Central memory CD8-positive, alpha-beta T cell (primary cell): ENCODE measurements around the gene VTN.
A peak's percentile ranks its signal among the peaks of the same experiment; 100 is the strongest.

Source experiments
- ATAC-seq: fragments of 150-1000 bp; cut with Tn5 transposase; replicated peaks from 2 replicates; pipeline ENCODE4 v1.10.0; 2022; ENCODE audit warnings: mild to moderate bottlenecking, moderate FRiP score, moderate number of reproducible peaks; ENCODE audit not compliant: poor library complexity, severe bottlenecking; ENCODE audit errors: extremely low read depth
- DNase-seq, 2 donors: peaks; one replicate each; pipeline ENCODE4 v3.0.0; 2021; ENCODE audit warnings: low spot score in 2 of 2
- H3K27ac Mint-ChIP-seq: one replicate; pipeline ENCODE4 v1.8.0; 2022; ENCODE audit warnings: low read depth, mild to moderate bottlenecking, moderate library complexity, mixed read lengths
- H3K27me3 Mint-ChIP-seq: one replicate; pipeline ENCODE4 v1.8.0; 2022; ENCODE audit warnings: mixed read lengths
- H3K36me3 Mint-ChIP-seq: one replicate; pipeline ENCODE4 v1.8.0; 2022; ENCODE audit warnings: mild to moderate bottlenecking, moderate library complexity, mixed read lengths; ENCODE audit not compliant: insufficient read depth
- H3K4me1 Mint-ChIP-seq: one replicate; pipeline ENCODE4 v1.8.0; 2022; ENCODE audit warnings: mixed read lengths
- H3K4me3 Mint-ChIP-seq: one replicate; pipeline ENCODE4 v1.8.0; 2022; ENCODE audit warnings: mild to moderate bottlenecking, moderate library complexity, mixed read lengths
- H3K9me3 Mint-ChIP-seq: one replicate; pipeline ENCODE4 v1.8.0; 2022; ENCODE audit warnings: mixed read lengths

Gene VTN

DNA sequence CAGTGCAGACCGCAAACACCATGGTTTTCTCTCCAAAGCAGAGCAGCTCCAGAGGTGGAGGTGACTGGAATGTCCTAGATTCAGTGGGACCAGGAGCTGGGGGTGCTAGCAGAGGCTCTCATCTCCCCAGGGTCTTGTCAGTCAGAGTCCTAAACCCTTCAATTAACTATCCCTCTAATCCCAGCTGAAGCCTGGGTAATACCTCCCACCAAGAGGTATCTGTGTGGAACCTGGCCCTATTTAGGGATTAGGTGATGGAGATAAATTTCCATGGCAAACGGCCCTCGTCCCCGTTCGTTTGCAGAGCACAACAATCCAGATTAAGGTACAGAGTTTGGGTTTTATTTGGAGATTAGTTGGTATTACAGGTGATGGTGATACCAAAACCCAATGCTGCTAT, 6.9 kb downstream of the VTN start:
- H3K4me3 Mint-ChIP-seq: no peak overlapping the region
- H3K9me3 Mint-ChIP-seq: no peaks in the 10 kb centered on the region
- H3K27me3 Mint-ChIP-seq: no peaks in the 10 kb centered on the region
- DNase-seq: no peak
- H3K27ac Mint-ChIP-seq: no peak overlapping the region
- ATAC-seq: no peak
- H3K4me1 Mint-ChIP-seq: peaks cover 3% of the 10 kb centered on the region
- peaks cover 26% of the 10 kb centered on the region for H3K36me3 Mint-ChIP-seq

DNA sequence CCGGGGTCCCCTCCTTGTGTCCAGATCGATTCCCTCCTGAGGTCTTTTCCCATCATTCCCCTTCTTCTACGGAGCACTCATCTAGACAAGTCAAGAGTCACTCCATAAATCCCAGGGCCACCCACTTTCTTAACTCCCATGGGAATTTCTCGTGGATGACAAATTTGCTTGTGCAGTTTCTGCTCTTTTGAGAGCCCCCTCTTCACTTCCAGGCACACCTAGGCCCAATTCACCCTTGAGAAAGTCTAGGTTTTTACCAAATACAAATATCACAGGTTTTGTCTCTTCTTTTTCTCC, 12.3 kb downstream of the VTN start:
- Mint-ChIP-seq H3K27me3 (no peaks in the 10 kb centered on the region), H3K36me3 (peaks cover 39% of the 10 kb centered on the region)
- ATAC-seq: no peak

DNA sequence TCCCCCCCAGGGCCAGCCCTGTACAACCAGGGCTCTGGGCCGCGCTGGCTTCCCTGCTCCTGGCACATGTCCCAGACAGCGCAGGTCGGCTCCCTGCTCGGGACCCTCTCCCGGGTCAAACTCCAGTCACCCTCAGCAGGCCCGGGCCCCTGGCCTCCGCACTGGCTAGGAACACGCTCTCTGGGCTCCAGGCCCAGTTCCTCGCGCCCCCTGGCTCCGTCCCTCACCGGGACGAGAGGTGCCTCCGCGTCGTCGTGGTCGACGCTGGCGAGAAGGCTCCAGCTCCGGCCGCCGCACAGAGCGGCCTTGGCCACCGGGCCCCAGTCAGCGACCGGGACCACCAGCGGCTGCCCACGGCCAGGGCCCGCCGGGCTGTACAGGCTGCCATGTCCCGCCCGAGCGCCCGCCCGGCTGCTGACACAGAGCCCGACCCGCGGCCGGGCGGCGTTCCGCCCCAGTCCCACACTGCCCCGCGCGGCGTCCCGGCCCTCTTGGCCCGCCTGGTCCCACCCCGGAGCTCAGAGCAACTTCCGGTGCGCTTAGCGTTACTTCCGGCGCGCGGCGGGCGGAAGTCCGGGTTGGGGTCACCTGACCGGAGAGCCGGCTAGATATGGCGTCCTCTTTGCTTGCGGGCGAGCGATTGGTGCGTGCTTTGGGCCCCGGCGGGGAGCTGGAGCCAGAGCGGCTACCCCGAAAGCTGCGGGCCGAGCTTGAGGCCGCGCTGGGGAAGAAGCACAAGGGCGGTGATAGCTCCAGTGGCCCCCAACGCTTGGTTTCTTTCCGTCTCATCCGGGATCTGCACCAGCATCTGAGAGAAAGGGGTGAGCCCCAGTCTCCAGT, 12.8 kb downstream of the VTN start, which contains the start of gene POLDIP2:
Gene POLDIP2 (minus strand): TSS at position 467 of the 840 bp plus-strand sequence. CDS start 79 bp downstream, at position 388.
- DNase-seq: peak; percentile 91 to 94
- peak within 1 kb of the TSS; percentile 94 for H3K27ac Mint-ChIP-seq
- H3K27me3 Mint-ChIP-seq: no peaks in the 10 kb centered on the region
- ATAC-seq: peak; percentile 100
- peak within 1 kb of the TSS; percentile 93 for H3K4me3 Mint-ChIP-seq
- peaks cover 25% of the 10 kb centered on the region for H3K4me1 Mint-ChIP-seq
- H3K36me3 Mint-ChIP-seq: peaks cover 42% of the 10 kb centered on the region
- no peaks in the 10 kb centered on the region for H3K9me3 Mint-ChIP-seq

More for the DNA sequence above, 12.3 kb downstream of the VTN start:
- peak overlapping the region; percentile 93 for H3K4me3 Mint-ChIP-seq
- no peaks in the 10 kb centered on the region for H3K9me3 Mint-ChIP-seq
- H3K4me1 Mint-ChIP-seq: peaks cover 25% of the 10 kb centered on the region
- DNase-seq: no peak
- H3K27ac Mint-ChIP-seq: peak overlapping the region; percentile 94

DNA sequence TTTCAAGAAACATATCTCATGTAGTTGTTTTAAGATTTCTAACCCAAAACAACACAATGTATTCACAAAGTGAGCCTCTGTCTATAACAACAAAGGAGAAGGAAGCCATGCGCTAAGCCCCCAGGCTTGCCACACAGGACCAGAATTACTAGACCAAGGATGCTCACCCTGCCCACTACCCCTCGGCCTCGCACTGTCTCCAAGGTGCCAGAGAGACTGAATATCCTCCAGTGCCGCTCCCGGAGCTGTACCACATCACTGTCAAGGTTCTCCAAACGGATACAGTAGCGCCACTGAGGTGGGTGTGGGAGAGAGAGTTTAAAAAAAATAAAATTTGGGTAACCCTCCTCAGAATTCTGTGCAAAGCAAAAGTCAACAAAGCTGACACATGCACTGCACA, 19.8 kb downstream of the VTN start:
- H3K27ac Mint-ChIP-seq: no peak overlapping the region
- no peak for ATAC-seq
- peaks cover 43% of the 10 kb centered on the region for H3K36me3 Mint-ChIP-seq

DNA sequence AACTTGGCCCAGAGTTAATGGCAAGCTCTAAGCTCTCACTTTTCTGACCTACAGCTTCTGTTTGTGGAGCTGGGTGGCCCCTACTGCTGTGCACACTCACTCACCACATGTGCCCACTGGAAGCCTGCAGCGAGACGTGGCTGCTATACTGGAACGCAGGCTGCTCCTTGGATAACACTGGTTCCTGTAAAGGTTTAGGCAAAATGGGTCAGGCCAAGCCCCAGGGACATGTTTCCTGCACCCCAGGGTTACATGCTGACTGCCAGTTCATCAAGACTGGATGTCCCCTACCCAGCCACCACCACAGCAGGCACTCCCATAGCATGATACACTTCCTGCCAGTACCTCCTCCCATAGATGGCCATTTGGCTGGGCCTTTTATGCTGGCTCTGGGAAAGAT, 21.1 kb downstream of the VTN start:
- H3K4me3 Mint-ChIP-seq: no peak overlapping the region
- H3K27me3 Mint-ChIP-seq: no peaks in the 10 kb centered on the region
- no peaks in the 10 kb centered on the region for H3K4me1 Mint-ChIP-seq
- peaks cover 46% of the 10 kb centered on the region for H3K36me3 Mint-ChIP-seq
- DNase-seq (no peak), ATAC-seq (no peak)
- no peak overlapping the region for H3K27ac Mint-ChIP-seq
- H3K9me3 Mint-ChIP-seq: no peaks in the 10 kb centered on the region

More for the DNA sequence above, 19.8 kb downstream of the VTN start:
- no peak for DNase-seq
- Mint-ChIP-seq H3K4me3 (no peak overlapping the region), H3K9me3 (no peaks in the 10 kb centered on the region), H3K27me3 (no peaks in the 10 kb centered on the region), H3K4me1 (no peaks in the 10 kb centered on the region)

DNA sequence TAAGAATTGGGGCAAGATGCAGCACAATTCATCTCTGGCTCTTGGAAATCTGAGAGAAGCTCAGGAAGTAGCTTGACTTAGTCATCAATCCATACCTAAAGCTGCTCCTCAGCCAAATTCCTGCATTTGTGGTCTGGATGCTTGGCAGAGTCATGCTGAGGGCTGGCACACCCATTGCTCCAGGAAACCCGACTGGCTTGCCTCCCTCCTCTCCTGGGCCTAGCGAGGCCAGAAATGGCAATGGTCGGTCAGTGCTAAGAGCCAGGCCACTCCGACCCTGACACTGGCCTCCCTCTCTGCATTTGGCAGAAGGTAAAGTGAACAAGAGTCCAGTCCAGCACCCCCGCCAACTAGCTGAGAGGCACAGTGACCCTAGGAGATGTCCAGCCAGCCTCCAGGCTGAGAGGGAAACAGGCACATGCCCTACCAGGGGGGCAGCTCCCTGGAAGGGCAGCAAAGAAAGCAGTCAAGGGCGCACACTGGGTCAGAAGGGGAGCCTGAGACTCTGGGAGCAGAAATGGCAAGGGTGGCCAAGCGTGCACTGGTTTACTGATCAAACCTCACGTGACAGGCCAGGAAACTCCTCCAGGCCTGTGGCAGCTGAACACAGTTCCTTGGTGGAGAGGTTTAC, 22.7 kb downstream of the VTN start:
- no peak overlapping the region for H3K27ac Mint-ChIP-seq
- ATAC-seq (no peak), DNase-seq (no peak)
- H3K4me1 Mint-ChIP-seq: no peaks in the 10 kb centered on the region
- no peak overlapping the region for H3K4me3 Mint-ChIP-seq
- H3K27me3 Mint-ChIP-seq: no peaks in the 10 kb centered on the region
- H3K36me3 Mint-ChIP-seq: peaks cover 42% of the 10 kb centered on the region
- no peaks in the 10 kb centered on the region for H3K9me3 Mint-ChIP-seq

DNA sequence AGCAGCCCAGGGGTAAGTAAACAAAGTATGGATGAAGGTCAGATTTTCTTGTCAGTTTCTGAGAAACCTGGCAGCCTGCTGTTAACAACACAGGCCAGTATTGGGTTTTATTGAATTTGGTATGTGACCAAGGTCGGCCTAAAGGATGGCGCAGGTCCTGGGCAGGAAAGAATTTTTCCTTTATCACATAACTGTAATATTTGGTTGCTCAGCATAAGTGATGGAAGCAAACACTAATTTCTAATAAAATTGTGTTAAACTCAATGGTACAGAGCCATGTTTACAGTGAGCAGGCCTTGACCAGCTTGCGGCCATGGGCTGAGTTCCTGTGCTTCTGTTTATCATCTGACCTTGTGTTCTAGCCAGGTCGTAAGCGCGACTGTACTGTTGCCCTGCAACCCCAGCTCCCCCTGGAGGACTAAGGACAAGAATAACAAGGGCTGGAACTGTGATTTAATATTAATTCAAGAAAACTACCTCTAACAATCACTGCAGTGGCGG, 23.3 kb downstream of the VTN start:
- peaks cover 39% of the 10 kb centered on the region for H3K36me3 Mint-ChIP-seq
- H3K27ac Mint-ChIP-seq: no peak overlapping the region
- no peak for DNase-seq

DNA sequence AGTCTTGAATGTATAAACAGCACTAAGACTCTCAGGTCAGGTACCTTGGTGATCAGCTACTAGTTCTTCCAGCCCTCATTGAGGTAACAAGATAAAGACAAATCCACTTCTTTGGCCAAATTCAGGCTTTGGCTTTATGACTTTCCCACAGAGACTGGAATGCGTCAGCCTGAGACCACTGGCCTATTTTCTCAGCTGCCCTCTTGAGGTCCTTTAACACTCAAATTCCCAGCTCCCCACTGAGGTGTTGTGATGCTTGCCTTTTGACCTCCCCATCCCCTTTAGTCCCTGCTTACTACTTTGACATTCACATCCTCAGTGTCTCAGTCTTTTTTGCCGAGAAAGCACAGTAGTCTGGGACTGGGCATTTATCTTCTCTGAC, 23.9 kb downstream of the VTN start:
- Mint-ChIP-seq H3K4me1 (no peaks in the 10 kb centered on the region), H3K9me3 (no peaks in the 10 kb centered on the region), H3K27me3 (no peaks in the 10 kb centered on the region), H3K36me3 (peaks cover 34% of the 10 kb centered on the region), H3K4me3 (no peak overlapping the region), H3K27ac (no peak overlapping the region)
- no peak for ATAC-seq
- DNase-seq: no peak

More for the DNA sequence above, 23.3 kb downstream of the VTN start:
- H3K27me3 Mint-ChIP-seq: no peaks in the 10 kb centered on the region
- H3K4me1 Mint-ChIP-seq: no peaks in the 10 kb centered on the region
- no peak for ATAC-seq
- no peak overlapping the region for H3K4me3 Mint-ChIP-seq
- H3K9me3 Mint-ChIP-seq: no peaks in the 10 kb centered on the region

DNA sequence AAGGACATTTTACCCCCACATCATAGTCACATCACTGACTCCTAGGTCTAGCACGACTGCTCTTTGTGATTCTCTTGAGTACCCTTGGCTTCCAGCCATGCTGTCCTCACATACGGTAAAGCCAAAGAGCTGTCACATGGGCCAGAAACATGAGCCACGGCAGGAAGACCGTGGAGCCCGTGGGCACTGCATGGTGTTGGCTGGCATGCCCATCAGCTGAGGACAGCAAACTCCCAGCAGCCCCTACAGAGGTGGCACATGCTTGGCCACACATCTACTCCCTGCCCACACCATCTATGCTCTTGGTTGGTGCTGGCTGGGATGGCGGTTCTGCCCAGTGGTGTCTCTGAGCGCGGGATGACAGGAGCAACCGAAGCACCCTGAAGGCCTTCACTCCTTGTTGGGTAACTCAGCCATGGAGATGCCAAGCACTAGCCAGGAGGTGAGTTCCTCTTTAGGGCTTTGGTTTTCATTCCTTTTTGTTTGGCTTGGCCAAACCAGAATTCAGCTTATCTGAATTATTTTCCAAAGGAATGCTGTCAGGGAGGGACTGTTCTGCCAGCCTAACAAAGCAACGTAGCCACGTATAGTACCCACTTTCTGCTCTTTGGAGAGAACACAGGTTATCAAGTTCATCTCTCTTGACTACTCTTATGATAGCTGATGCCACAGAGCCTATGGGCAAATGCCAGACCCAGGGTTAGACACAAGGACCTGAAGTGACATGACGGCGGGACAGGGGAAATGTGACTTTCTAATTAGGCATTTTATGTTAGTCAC, 24.5 kb downstream of the VTN start:
- no peak overlapping the region for H3K27ac Mint-ChIP-seq
- no peaks in the 10 kb centered on the region for H3K9me3 Mint-ChIP-seq
- H3K27me3 Mint-ChIP-seq: no peaks in the 10 kb centered on the region
- no peak for DNase-seq
- H3K36me3 Mint-ChIP-seq: peaks cover 36% of the 10 kb centered on the region
- no peak overlapping the region for H3K4me3 Mint-ChIP-seq
- H3K4me1 Mint-ChIP-seq: no peaks in the 10 kb centered on the region
- ATAC-seq: no peak

DNA sequence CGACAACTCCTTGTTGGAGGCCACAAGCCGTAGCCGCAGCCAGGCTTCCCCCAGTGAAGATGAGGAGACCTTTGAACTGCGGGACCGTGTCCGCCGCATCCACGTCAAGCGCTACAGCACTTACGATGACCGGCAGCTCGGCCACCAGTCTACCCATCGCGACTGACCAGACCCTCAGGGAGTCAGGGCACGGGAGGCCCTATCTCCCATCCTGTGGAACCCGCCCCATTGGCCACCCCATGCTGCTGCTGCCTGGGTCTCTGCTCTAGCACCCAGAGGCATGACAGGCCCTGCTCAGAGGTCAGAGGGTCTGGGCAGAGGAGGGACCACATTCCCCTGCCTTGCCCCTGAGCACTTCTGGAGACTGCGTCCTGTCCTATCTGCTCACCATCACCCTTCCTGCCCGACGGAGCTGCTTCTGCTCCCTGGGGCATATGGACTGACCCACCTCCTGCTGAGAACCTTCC, 25.6 kb downstream of the VTN start:
- peaks cover 33% of the 10 kb centered on the region for H3K36me3 Mint-ChIP-seq
- no peaks in the 10 kb centered on the region for H3K9me3 Mint-ChIP-seq
- H3K27me3 Mint-ChIP-seq: no peaks in the 10 kb centered on the region
- DNase-seq: no peak
- no peaks in the 10 kb centered on the region for H3K4me1 Mint-ChIP-seq
- H3K4me3 Mint-ChIP-seq: no peak overlapping the region
- H3K27ac Mint-ChIP-seq: no peak overlapping the region
- no peak for ATAC-seq

DNA sequence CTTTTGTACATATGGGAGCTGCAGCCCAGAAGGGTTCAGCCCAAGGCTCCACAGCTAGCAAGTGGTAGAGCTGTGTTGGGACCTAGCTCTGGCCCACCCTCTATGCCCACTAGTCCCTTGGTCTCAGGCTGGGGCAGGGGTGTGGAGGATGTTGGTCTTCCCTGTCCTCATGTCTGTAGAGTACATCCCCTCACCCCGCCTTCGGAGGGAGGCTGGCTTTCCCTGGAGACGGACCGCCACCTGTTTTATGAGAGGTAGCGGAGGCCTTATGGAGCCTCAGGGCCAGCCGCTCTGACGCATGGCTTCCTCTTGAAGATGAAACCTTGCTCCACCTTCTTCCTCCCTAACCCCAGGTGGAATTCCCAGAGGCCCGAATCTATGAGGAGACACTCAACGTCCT, 26.1 kb downstream of the VTN start:
- ATAC-seq (no peak), DNase-seq (no peak)
- Mint-ChIP-seq H3K27me3 (no peaks in the 10 kb centered on the region), H3K9me3 (no peaks in the 10 kb centered on the region), H3K4me3 (no peak overlapping the region), H3K36me3 (peaks cover 33% of the 10 kb centered on the region), H3K4me1 (no peaks in the 10 kb centered on the region), H3K27ac (no peak overlapping the region)

DNA sequence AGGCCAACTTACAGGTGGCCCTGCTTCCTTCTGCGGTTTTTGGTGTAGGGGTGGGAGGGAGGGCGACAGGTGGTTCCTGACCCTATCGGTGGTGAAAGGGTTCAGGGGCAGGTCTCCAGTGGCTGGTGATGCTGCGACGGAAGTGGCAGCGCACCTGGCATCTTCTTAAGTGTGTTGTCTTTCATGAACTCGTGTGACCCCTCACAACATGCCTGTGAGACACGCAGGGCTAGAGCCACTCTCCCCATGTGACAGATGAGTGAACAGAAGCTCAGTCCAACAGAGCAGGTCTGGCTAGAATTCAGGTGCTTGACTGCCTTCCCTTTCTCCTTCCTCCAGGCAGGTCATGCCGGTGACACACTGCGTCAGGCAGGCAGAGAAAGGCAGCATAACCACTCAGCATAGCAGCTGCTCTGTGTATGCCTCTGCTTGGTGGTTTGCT, 26.6 kb downstream of the VTN start:
- Mint-ChIP-seq H3K36me3 (peaks cover 29% of the 10 kb centered on the region), H3K9me3 (no peaks in the 10 kb centered on the region), H3K4me1 (no peaks in the 10 kb centered on the region), H3K4me3 (no peak overlapping the region), H3K27ac (no peak overlapping the region), H3K27me3 (no peaks in the 10 kb centered on the region)
- no peak for DNase-seq
- no peak for ATAC-seq
